Measurements from ENCODE around the gene RABL2B. TPM values are rescaled to one million over a fixed set of nuclear protein-coding genes. Genes with fewer than 3 reads are reported as not detected.
"Not testable (repeated sequence)": the region's sequence is repeated elsewhere in the genome, so short reads cannot be mapped to it uniquely, and the experiment has no call there.

RABL2B gene
- polyA plus RNA-seq, 3 donors, result 8.8 to 48.8 (median 11.7) TPM

GRCh38 chr22:50748630-50749029, 34.8 kb downstream of the RABL2B start:
- H3K4me3 ChIP-seq (replicated peaks in 1 of 3; ENCODE audit: low read depth in 2 of 3, low read length in 3 of 3); H4K20me1 ChIP-seq (ENCODE audit: insufficient read depth, low read length); H3K9me3 ChIP-seq (replicated peaks in 1 of 2; ENCODE audit: control insufficient read depth in 1 of 2, insufficient read depth in 1 of 2, low read length in 2 of 2); H3K4me2 ChIP-seq (replicated peaks; ENCODE audit: extremely low read depth, low read length, poor library complexity, severe bottlenecking); H3K4me1 ChIP-seq (ENCODE audit: control insufficient read depth in 1 of 2, insufficient read depth in 2 of 2, low read length in 2 of 2); H3K9ac ChIP-seq (ENCODE audit: insufficient read depth, low read length, poor library complexity, severe bottlenecking); H3K27ac Mint-ChIP-seq; H3K27me3 Mint-ChIP-seq (ENCODE audit: low read depth in 3 of 3); H3K4me3 Mint-ChIP-seq; H3K4me1 Mint-ChIP-seq; H3K27ac ChIP-seq (ENCODE audit: low read depth in 1 of 2, low read length in 2 of 2); H3K36me3 Mint-ChIP-seq; H3K79me2 ChIP-seq (ENCODE audit: insufficient read depth, low read length); H3K36me3 ChIP-seq (replicated peaks in 1 of 2; ENCODE audit: control insufficient read depth in 1 of 2, insufficient read depth in 2 of 2, low read length in 2 of 2); intact Hi-C loops (cut with micrococcal nuclease); DNase-seq; H3K9me3 Mint-ChIP-seq; H2AFZ ChIP-seq (ENCODE audit: insufficient read depth, low read depth, low read length, poor library complexity, severe bottlenecking); H3K27me3 ChIP-seq (ENCODE audit: control insufficient read depth in 2 of 2, insufficient read depth in 2 of 2, low read length in 2 of 2): not testable (repeated sequence)
- 92% methylated on average over 6 of the region's 13 CpGs for WGBS (ENCODE audit: insufficient coverage)

DNA sequence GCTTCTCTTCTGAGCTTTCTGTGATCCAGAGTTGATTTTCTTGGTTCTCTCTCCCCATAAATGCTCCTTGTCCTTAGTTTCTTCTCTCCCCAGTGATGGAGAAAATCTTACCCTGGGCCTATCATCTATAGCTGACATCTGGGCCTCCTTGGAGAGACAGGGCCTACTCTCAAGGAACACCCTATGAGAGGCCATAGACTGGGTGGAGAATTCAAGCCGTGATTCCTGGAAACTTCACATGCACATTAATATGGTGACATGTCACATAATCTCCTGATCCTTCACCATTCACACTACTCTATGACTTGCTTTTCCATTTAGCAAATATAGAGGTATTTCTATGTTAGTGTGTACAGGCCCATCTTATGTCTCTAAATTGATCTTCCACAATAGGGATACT, 35.9 kb downstream of the RABL2B start:
- H3K9me3 ChIP-seq (replicated peaks in 1 of 2; ENCODE audit: control insufficient read depth in 1 of 2, insufficient read depth in 1 of 2, low read length in 2 of 2); DNase-seq; H3K27me3 Mint-ChIP-seq (ENCODE audit: low read depth in 3 of 3); H3K36me3 ChIP-seq (replicated peaks in 1 of 2; ENCODE audit: control insufficient read depth in 1 of 2, insufficient read depth in 2 of 2, low read length in 2 of 2); H3K36me3 Mint-ChIP-seq; H3K9me3 Mint-ChIP-seq; H3K27me3 ChIP-seq (ENCODE audit: control insufficient read depth in 2 of 2, insufficient read depth in 2 of 2, low read length in 2 of 2); H3K4me3 ChIP-seq (replicated peaks in 1 of 3; ENCODE audit: low read depth in 2 of 3, low read length in 3 of 3); H3K4me3 Mint-ChIP-seq; H3K4me1 Mint-ChIP-seq; H3K9ac ChIP-seq (ENCODE audit: insufficient read depth, low read length, poor library complexity, severe bottlenecking); H3K27ac Mint-ChIP-seq; H2AFZ ChIP-seq (ENCODE audit: insufficient read depth, low read depth, low read length, poor library complexity, severe bottlenecking); H3K4me1 ChIP-seq (ENCODE audit: control insufficient read depth in 1 of 2, insufficient read depth in 2 of 2, low read length in 2 of 2); H3K4me2 ChIP-seq (replicated peaks; ENCODE audit: extremely low read depth, low read length, poor library complexity, severe bottlenecking); H3K79me2 ChIP-seq (ENCODE audit: insufficient read depth, low read length); H3K27ac ChIP-seq (ENCODE audit: low read depth in 1 of 2, low read length in 2 of 2); intact Hi-C loops (cut with micrococcal nuclease); H4K20me1 ChIP-seq (ENCODE audit: insufficient read depth, low read length): not testable (repeated sequence)
- no CpG with 5 or more reads among the region's 1 CpG for WGBS (ENCODE audit: insufficient coverage)

DNA sequence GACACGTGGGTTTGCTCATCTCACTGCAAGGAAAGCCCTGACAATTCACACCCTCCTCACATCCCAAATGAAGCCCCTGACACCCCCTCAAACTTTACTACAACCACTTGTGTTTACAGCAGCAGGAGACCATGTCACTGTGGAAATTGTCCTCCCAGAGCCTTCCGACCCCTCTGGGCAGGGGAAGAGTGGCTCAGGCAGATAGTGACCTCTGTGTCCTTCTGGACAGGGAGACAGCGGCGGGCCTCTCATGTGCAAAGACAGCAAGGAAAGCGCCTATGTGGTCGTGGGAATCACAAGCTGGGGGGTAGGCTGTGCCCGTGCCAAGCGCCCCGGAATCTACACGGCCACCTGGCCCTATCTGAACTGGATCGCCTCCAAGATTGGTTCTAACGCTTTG, 39.0 kb downstream of the RABL2B start:
- H3K4me3 Mint-ChIP-seq; H3K79me2 ChIP-seq (ENCODE audit: insufficient read depth, low read length); H3K9me3 ChIP-seq (replicated peaks in 1 of 2; ENCODE audit: control insufficient read depth in 1 of 2, insufficient read depth in 1 of 2, low read length in 2 of 2); H2AFZ ChIP-seq (ENCODE audit: insufficient read depth, low read depth, low read length, poor library complexity, severe bottlenecking); H4K20me1 ChIP-seq (ENCODE audit: insufficient read depth, low read length); H3K4me2 ChIP-seq (replicated peaks; ENCODE audit: extremely low read depth, low read length, poor library complexity, severe bottlenecking); H3K4me1 Mint-ChIP-seq; H3K4me3 ChIP-seq (replicated peaks in 1 of 3; ENCODE audit: low read depth in 2 of 3, low read length in 3 of 3); H3K27ac ChIP-seq (ENCODE audit: low read depth in 1 of 2, low read length in 2 of 2); H3K4me1 ChIP-seq (ENCODE audit: control insufficient read depth in 1 of 2, insufficient read depth in 2 of 2, low read length in 2 of 2); H3K27me3 Mint-ChIP-seq (ENCODE audit: low read depth in 3 of 3); intact Hi-C loops (cut with micrococcal nuclease); H3K36me3 ChIP-seq (replicated peaks in 1 of 2; ENCODE audit: control insufficient read depth in 1 of 2, insufficient read depth in 2 of 2, low read length in 2 of 2); H3K27me3 ChIP-seq (ENCODE audit: control insufficient read depth in 2 of 2, insufficient read depth in 2 of 2, low read length in 2 of 2); H3K9me3 Mint-ChIP-seq; H3K36me3 Mint-ChIP-seq; H3K9ac ChIP-seq (ENCODE audit: insufficient read depth, low read length, poor library complexity, severe bottlenecking); DNase-seq; H3K27ac Mint-ChIP-seq: not testable (repeated sequence)
- WGBS (ENCODE audit: insufficient coverage), result 0% methylated on average over 1 of the region's 12 CpGs

DNA sequence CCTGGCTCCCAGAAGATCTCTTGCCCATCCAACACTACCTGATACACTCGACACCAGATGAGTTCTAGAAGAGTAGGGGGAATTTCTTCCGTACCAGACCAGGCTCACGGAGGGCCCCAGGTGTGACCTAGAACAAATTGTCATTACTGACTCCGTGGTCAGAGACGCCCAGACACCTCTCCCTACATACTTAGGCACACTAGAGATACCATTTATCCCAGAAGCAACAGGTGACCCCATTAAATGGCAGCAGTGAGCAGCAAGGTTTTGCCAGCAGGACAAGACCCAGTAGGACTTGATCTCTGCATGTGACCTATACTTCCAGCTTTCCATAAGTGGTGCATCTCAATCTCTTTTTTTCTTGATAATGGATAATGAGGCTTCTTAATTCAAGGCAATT, 42.7 kb downstream of the RABL2B start:
- H3K36me3 Mint-ChIP-seq; H3K36me3 ChIP-seq (replicated peaks in 1 of 2; ENCODE audit: control insufficient read depth in 1 of 2, insufficient read depth in 2 of 2, low read length in 2 of 2); H3K4me3 ChIP-seq (replicated peaks in 1 of 3; ENCODE audit: low read depth in 2 of 3, low read length in 3 of 3); H4K20me1 ChIP-seq (ENCODE audit: insufficient read depth, low read length); H3K4me1 Mint-ChIP-seq; intact Hi-C loops (cut with micrococcal nuclease); H3K27ac ChIP-seq (ENCODE audit: low read depth in 1 of 2, low read length in 2 of 2); H3K27me3 ChIP-seq (ENCODE audit: control insufficient read depth in 2 of 2, insufficient read depth in 2 of 2, low read length in 2 of 2); H2AFZ ChIP-seq (ENCODE audit: insufficient read depth, low read depth, low read length, poor library complexity, severe bottlenecking); H3K4me1 ChIP-seq (ENCODE audit: control insufficient read depth in 1 of 2, insufficient read depth in 2 of 2, low read length in 2 of 2); DNase-seq; H3K4me2 ChIP-seq (replicated peaks; ENCODE audit: extremely low read depth, low read length, poor library complexity, severe bottlenecking); H3K27ac Mint-ChIP-seq; H3K27me3 Mint-ChIP-seq (ENCODE audit: low read depth in 3 of 3); H3K9ac ChIP-seq (ENCODE audit: insufficient read depth, low read length, poor library complexity, severe bottlenecking); H3K9me3 ChIP-seq (replicated peaks in 1 of 2; ENCODE audit: control insufficient read depth in 1 of 2, insufficient read depth in 1 of 2, low read length in 2 of 2); H3K79me2 ChIP-seq (ENCODE audit: insufficient read depth, low read length); H3K4me3 Mint-ChIP-seq; H3K9me3 Mint-ChIP-seq: not testable (repeated sequence)
- WGBS (ENCODE audit: insufficient coverage), result 100% methylated on average over 1 of the region's 5 CpGs

Measured in CD14-positive monocyte (primary cell).